ENCODE results near the gene CAMK1G. TPM values are rescaled to one million over a fixed set of nuclear protein-coding genes. Genes with fewer than 3 reads are reported as not detected.

Gene CAMK1G
- total and polyA plus RNA-seq, 9 of the 15 experiments (the other 6 are each of a cell fraction or from before 2014, with no cell fraction given) = not detected

GRCh38 chr1:209645574-209646452, 62.3 kb downstream of the CAMK1G start (continued):
- TF ChIP-seq ZNF668 (CRISPR knock-in tag; IDR thresholded peaks at IDR 0.05) = peak; percentile 35; the same call in 1 of the 2 replicates
- peak; percentile 77; the same call in 1 of the 2 replicates for TF ChIP-seq CXXC5 (CRISPR knock-in tag; IDR thresholded peaks at IDR 0.05)
- TF ChIP-seq MGA (IDR thresholded peaks at IDR 0.05) = peak; percentile 53; the same call in 1 of the 2 replicates
- no peak for TF ChIP-seq MAX (CRISPR knock-in tag; IDR thresholded peaks at IDR 0.05)
- TF ChIP-seq LEF1 (IDR thresholded peaks at IDR 0.05) = peak; percentile 83
- TF ChIP-seq ZNF707 (CRISPR knock-in tag; conservative IDR thresholded peaks at IDR 0.05) = 0 out of 2 replicates have a peak, but pooled peaks have one; percentile 40
- peak; percentile 84 for TF ChIP-seq GATA2 (CRISPR knock-in tag; IDR thresholded peaks at IDR 0.05)
- TF ChIP-seq DIDO1 (tag; IDR thresholded peaks at IDR 0.05; ENCODE audit: low read depth) = no peak
- no peak for TF ChIP-seq CBX5 (IDR thresholded peaks at IDR 0.05; ENCODE audit: borderline replicate concordance, low read depth)
- peak; percentile 90 for TF ChIP-seq POLR2AphosphoS5 (IDR thresholded peaks at IDR 0.05; ENCODE audit: control insufficient read depth, insufficient read depth, low read depth, low read length)
- TF ChIP-seq, protein P1, sequence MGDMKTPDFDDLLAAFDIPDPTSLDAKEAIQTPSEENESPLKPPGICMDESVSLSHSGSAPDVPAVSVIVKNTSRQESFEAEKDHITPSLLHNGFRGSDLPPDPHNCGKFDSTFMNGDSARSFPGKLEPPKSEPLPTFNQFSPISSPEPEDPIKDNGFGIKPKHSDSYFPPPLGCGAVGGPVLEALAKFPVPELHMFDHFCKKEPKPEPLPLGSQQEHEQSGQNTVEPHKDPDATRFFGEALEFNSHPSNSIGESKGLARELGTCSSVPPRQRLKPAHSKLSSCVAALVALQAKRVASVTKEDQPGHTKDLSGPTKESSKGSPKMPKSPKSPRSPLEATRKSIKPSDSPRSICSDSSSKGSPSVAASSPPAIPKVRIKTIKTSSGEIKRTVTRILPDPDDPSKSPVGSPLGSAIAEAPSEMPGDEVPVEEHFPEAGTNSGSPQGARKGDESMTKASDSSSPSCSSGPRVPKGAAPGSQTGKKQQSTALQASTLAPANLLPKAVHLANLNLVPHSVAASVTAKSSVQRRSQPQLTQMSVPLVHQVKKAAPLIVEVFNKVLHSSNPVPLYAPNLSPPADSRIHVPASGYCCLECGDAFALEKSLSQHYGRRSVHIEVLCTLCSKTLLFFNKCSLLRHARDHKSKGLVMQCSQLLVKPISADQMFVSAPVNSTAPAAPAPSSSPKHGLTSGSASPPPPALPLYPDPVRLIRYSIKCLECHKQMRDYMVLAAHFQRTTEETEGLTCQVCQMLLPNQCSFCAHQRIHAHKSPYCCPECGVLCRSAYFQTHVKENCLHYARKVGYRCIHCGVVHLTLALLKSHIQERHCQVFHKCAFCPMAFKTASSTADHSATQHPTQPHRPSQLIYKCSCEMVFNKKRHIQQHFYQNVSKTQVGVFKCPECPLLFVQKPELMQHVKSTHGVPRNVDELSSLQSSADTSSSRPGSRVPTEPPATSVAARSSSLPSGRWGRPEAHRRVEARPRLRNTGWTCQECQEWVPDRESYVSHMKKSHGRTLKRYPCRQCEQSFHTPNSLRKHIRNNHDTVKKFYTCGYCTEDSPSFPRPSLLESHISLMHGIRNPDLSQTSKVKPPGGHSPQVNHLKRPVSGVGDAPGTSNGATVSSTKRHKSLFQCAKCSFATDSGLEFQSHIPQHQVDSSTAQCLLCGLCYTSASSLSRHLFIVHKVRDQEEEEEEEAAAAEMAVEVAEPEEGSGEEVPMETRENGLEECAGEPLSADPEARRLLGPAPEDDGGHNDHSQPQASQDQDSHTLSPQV (IDR thresholded peaks at IDR 0.05) = peak; percentile 70; the same call in 1 of the 2 replicates
